ENCODE results near the gene CCNY.

The CCNY gene

DNA sequence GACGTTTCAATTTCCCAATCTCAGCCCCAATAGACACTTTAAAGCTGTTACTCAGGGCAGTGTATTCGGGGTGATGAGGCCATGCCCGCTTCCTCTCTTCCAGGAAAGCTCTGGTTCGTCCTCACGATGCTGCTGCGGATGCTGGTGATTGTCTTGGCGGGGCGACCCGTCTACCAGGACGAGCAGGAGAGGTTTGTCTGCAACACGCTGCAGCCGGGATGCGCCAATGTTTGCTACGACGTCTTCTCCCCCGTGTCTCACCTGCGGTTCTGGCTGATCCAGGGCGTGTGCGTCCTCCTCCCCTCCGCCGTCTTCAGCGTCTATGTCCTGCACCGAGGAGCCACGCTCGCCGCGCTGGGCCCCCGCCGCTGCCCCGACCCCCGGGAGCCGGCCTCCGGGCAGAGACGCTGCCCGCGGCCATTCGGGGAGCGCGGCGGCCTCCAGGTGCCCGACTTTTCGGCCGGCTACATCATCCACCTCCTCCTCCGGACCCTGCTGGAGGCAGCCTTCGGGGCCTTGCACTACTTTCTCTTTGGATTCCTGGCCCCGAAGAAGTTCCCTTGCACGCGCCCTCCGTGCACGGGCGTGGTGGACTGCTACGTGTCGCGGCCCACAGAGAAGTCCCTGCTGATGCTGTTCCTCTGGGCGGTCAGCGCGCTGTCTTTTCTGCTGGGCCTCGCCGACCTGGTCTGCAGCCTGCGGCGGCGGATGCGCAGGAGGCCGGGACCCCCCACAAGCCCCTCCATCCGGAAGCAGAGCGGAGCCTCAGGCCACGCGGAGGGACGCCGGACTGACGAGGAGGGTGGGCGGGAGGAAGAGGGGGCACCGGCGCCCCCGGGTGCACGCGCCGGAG is 271.4 kb downstream of the CCNY start:
- TF ChIP-seq, protein P1, sequence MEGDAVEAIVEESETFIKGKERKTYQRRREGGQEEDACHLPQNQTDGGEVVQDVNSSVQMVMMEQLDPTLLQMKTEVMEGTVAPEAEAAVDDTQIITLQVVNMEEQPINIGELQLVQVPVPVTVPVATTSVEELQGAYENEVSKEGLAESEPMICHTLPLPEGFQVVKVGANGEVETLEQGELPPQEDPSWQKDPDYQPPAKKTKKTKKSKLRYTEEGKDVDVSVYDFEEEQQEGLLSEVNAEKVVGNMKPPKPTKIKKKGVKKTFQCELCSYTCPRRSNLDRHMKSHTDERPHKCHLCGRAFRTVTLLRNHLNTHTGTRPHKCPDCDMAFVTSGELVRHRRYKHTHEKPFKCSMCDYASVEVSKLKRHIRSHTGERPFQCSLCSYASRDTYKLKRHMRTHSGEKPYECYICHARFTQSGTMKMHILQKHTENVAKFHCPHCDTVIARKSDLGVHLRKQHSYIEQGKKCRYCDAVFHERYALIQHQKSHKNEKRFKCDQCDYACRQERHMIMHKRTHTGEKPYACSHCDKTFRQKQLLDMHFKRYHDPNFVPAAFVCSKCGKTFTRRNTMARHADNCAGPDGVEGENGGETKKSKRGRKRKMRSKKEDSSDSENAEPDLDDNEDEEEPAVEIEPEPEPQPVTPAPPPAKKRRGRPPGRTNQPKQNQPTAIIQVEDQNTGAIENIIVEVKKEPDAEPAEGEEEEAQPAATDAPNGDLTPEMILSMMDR (IDR thresholded peaks at IDR 0.05) = no peak

DNA sequence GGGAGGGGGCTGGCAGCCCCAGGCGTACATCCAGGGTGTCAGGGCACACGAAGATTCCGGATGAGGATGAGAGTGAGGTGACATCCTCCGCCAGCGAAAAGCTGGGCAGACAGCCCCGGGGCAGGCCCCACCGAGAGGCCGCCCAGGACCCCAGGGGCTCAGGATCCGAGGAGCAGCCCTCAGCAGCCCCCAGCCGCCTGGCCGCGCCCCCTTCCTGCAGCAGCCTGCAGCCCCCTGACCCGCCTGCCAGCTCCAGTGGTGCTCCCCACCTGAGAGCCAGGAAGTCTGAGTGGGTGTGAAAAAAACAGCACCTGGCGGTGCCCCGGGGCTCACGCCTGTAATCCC is 272.0 kb downstream of the CCNY start:
- TF ChIP-seq, protein P1 (IDR thresholded peaks at IDR 0.05) = no peak

DNA sequence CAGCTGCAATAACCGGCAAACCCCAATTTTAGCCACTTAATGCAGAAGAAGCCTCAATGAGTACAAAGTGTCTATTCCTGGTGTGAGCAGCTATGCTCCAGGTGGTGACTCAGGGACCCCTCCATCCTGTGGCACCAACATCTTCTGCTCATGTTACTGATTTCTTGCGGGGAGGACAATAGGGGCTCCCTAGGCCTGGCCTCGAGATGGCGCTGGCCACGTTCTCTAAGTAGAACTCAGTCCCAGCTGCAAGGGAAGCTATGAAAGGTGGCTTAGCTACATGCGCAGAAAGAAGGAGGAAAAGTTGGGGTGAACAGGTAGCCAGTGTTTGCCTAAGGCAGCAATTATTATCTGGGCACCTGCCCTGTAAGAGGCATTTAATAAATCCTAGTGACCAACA is 275.4 kb downstream of the CCNY start:
- TF ChIP-seq, protein P1 (IDR thresholded peaks at IDR 0.05) = no peak

DNA sequence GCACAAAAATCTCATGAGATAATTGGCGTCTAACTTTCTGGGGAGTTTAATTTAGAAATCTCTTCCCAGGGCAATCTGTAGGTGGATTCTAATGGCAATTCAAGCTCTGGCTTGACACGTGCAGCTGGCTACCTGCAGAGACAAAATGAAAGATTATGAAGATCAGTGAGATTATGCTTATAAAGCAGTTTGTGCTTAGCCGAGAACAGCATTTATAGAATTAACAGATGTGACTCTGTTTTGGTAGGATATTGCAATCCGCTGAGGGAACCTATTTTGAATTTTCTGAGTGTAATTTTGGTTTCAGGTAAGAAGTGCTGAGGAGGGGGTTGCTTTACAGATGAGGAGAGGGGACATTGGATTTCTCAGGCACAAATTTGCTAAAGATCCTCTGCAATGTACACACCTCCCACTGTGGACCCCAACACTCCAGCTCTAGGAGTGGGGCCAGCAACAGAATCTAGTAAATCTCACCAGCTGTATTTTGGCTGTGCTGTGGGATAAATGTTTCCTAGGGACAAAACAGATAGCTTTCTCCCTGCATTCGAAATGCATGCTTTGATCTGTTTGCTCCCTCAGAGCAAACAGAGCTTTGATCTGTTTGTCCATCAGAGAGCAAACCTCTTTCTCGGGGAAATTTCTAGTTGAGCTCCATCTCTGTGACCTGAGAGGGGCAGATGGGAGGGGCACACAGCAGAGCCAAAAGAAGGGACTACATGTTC is 276.2 kb downstream of the CCNY start:
- TF ChIP-seq, protein P1 (IDR thresholded peaks at IDR 0.05) = no peak

DNA sequence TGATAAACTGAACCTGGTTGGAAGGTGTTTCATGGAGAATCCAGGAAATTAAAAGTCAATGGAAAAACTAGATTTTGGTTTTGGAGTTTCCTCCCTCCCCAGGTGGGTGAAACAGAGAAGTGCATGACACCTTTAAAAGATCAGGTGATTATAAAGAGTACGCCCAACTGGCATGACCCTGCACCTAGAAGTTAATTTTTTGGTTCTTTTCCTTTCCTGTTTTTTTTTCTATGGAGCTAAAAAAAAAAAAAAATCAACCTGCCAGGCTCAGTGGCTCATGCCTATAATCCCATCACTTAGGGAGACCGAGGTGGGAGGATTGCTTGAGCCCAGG is 276.8 kb downstream of the CCNY start:
- TF ChIP-seq, protein P1 (IDR thresholded peaks at IDR 0.05) = no peak

DNA sequence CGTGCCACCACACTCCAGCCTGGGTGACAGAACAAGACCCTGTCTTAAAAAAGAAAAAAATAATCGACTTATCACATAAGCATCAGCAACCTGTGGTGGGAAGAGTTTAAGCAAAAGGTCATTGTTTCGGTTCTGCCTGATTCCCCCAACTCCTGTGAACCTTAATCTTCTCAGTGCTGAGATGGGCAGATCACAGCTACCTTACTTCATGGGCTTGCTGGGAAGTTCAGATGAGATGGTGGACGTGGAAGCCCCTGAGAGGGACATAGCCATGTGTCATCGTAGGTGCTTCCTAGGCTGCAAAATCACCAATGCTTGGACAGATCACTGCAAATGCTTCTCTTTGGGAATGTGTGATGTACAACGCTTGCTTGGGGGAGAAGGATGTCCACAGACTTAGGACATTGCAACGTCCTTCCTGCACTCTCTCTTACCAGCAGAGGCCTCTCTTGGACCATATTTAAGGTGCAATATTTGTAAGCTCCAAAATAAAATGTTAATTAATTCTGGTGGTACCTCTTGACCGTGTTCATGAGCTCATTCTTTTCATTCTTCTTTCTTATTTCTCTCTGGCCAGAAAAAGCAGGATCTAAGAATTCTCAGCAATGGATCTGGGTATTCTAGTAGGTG is 277.4 kb downstream of the CCNY start:
- TF ChIP-seq, protein P1 (IDR thresholded peaks at IDR 0.05) = peak; percentile 55

DNA sequence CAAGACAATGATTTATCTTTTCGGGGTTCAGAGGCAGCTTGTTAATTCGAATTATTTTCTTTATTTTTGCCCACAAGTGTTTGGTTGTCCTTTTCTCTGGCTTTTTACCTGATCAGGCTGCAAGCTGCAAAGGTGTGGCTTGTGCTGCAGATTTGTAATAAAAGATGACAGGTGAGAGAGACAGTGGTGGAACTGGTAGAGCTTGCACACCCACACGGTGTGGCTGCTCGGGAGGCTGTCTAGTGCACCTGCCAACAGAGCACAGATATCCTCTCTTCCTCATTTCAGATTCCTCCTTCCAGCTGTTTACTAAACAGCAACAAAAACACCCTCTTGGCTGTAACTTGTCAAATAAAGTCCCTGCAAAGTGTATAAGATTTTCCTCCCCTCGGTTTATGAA is 278.0 kb downstream of the CCNY start:
- TF ChIP-seq, protein P1 (IDR thresholded peaks at IDR 0.05) = no peak

Data from LNCAP (cell line).